Melanocyte of skin (primary cell): ENCODE results near the gene ESCO1. TPM values are rescaled to one million over a fixed set of nuclear protein-coding genes. Genes with fewer than 3 reads are reported as not detected.

Experiments used
- total RNA-seq, 2 donors: library from RNA; depleted of rRNA; stranded (reverse); fragments of >200 nt; gene quantifications; 2 replicates each; pipeline ENCODE4 v1.2.3, GENCODE V29; 2012

Gene ESCO1, protein sequence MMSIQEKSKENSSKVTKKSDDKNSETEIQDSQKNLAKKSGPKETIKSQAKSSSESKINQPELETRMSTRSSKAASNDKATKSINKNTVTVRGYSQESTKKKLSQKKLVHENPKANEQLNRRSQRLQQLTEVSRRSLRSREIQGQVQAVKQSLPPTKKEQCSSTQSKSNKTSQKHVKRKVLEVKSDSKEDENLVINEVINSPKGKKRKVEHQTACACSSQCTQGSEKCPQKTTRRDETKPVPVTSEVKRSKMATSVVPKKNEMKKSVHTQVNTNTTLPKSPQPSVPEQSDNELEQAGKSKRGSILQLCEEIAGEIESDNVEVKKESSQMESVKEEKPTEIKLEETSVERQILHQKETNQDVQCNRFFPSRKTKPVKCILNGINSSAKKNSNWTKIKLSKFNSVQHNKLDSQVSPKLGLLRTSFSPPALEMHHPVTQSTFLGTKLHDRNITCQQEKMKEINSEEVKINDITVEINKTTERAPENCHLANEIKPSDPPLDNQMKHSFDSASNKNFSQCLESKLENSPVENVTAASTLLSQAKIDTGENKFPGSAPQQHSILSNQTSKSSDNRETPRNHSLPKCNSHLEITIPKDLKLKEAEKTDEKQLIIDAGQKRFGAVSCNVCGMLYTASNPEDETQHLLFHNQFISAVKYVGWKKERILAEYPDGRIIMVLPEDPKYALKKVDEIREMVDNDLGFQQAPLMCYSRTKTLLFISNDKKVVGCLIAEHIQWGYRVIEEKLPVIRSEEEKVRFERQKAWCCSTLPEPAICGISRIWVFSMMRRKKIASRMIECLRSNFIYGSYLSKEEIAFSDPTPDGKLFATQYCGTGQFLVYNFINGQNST
- total RNA-seq, result 10 to 100 TPM; 16.0 to 20.6 TPM

GRCh38 chr18:21600526-21601410 is at the start of gene ESCO1:
Gene ESCO1, minus strand, starts transcription at chr18:21600704. Its CDS starts 25,861 bp downstream, at chr18:21574843.

GRCh38 chr18:21612125-21613039 is 11.9 kb upstream of the ESCO1 start, which contains the start of gene SNRPD1:
Gene SNRPD1, plus strand, starts transcription at chr18:21612314. Its CDS starts 116 bp downstream, at chr18:21612430.

Other genes with a start within 250 kb of the ESCO1 start
- gene SNRPD1, start 11.6 kb upstream of the ESCO1 start, total RNA-seq, result 10 to 100 TPM in 1 of 2 donors, 1 to 10 TPM in 1; 7.6 to 13.7 TPM
- 10 to 100 TPM; 20.0 to 34.6 TPM for gene ABHD3, start 104.1 kb upstream of the ESCO1 start, total RNA-seq
- 10 to 100 TPM; 34.1 to 38.6 TPM for gene MIB1, start 140.1 kb upstream of the ESCO1 start, total RNA-seq